GM10847 (cell line): ENCODE data around the gene PLXDC2.

ENCODE experiments used
- POLR2A ChIP-seq: IDR thresholded peaks from 2 replicates; pipeline ENCODE4 v1.6.1; 2011; ENCODE audit not compliant: insufficient read length; ENCODE audit errors: extremely low read depth

Gene PLXDC2

DNA sequence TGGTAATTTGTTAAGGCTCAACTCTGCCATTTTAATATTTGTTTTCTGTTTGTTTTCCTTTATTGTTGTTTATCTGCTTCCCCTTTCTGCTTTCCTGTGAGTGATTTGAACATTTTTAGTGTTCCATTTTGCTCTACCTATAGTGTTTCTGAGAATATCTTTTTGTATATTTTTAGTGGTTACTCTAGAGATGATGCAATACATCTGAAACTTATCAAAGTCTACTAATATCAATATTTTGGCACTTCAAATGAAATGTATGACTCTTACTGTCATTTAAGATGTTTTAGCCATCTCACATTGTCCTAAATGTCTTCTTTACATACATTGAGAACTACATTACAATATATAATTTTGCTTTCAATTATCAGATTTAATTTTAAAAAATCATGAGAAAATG, 98.9 kb downstream of the PLXDC2 start:
- no peak for TF ChIP-seq POLR2A

DNA sequence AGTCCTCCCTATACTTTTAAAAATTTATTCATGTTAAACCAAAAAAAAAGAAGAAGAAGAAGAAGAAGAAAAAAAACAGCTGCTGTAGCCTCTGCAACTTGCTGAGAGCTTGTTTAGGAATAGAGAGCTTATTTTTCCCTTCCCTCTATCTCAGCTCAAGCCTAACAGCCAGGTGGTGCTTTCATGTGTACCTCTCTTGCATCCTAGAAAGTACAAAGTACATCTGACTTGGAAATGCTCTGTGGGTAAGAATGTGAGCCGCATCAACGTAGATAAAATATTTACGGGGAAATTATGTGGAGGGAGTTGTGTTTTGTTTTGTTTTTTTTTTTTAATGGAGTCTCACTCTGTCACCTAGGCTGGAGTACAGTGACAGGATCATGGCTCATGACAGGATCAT, 99.6 kb downstream of the PLXDC2 start:
- TF ChIP-seq POLR2A, result no peak

DNA sequence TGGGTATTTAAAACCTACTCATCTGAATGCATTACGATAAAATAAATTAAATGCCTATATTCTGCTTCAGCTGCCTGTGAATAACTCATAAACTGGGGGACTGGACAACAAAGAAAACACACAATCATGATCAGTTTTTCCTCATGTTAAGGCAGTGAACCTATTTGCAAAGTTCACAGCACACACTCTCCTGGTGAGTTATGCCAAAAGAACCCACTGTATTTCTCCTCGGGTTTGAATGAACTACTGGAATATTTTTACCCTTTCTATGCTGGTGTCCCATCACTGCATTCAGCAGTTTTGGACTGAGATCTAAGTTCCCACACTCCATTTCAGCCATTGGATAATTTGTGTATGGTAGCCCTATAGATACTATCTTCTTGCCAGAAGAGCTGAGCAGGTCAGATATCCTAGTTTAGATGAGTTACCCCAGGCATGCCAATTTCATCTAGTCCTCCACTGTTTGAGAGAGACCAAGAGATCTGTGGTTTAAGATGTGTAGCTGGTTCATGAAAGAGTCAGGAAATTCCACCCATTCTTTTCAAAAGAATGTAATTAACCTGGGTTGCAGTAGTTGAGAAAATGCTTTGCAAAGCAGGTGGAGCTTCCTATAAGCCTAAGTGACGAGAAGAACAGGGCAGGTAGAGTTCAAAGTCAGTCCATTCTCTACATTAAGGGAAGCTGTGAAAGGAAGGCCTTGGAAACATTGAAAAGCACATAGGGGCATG, 101.7 kb downstream of the PLXDC2 start:
- TF ChIP-seq POLR2A, result no peak

DNA sequence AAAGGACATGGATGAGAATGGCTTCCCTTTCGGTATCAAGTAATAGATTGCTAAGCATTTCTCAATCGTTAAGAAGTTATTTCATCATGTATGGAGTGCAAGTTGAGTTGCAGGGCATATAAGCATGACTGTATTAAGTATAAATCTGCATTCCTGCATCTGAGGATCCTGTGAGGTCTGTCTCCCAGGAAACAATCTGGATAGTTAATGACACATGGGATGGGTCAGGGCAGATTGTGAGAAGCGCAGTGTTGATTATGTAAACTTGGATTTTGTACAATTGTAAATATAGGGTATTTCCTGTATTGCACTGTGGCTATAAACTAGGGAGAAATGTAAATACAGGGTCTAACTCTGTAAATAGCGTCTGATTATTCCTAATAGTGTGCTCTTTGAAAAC, 102.6 kb downstream of the PLXDC2 start:
- TF ChIP-seq POLR2A, result no peak

DNA sequence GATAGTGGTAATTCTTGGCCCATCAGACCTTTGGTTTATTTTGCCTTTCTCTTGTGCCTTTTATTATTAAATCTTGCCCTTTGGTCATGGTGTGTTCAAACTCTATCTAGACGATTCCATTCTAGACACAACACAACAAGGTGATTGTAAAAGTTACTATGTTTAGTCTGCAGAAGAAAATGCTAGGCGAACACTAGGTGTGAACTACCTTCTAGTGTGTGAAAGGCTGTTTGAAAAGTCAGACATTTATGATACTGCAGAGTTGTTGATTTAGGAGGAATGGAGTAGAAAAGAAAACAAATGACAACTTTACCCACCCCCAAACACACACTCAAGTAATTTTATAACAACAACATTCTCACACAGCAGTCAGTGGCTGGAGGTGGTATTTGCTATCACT, 103.4 kb downstream of the PLXDC2 start:
- no peak for TF ChIP-seq POLR2A

DNA sequence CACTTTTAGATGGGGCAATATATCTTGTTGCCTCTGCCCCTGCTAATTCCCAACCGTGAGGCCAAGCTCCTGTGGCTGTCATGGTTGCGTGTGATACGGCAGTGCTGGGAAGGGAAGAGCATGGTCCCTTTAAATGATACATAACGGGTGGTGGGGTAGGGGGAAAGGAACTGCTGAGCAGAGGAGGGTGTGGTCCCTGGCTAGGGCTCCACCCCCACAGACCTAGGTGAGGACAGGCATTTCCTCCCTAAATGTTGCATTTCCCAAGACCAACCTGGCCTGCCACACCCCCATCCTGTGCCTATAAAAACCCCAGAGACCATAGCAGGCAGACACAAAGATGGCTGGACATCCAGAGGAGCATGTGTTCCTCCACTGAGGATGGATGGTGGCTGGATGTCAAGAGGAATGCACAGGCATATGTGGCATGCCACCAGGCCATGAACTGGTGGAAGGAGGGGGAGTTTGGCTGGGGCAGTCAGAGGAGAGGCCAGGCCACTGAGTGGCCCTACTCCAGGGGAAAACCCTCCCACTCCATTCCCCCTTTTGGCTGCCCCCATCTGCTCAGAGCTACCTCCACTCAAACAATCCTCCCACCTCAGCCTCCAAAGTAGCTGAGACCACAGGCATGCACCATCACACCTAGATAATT, 104.0 kb downstream of the PLXDC2 start:
- no peak for TF ChIP-seq POLR2A

DNA sequence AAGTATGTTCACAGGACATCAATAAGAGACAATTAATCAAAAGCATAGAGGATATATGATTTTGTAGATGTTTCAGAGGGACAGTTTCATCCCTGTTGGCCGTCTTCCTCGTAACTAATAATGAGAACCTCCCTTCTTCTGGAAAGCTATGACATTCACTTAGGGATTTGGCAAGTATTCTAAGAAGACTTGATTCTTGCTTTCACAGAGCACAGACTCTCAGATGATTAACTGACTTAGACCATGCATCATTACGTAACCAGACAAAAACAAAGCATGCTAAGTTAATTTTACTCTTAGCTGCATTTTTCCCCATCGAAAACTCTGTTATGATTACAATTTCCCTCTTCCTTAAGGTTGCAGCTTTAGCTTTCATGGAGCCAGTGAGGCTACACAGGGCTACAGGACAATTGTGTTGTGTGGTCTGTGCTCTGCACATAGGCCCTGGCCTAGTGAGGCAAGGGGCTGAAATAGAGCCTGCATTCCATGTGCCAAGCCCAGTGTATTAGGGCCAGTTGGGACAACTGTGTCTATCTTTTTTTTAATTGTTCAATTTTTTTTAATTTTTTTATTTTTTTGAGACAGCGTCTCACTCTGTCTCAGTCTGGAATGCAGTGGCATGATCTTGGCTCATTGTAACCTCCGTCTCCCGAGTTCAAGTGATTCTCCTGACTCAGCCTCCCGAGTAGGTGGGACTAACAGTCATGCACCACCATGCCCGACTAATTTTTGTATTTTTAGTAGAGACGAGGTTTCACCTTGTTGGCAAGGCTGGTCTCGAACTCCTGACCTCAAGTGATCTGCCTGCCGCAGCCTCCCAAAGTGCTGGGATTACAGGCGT, 105.3 kb downstream of the PLXDC2 start:
- no peak for TF ChIP-seq POLR2A

DNA sequence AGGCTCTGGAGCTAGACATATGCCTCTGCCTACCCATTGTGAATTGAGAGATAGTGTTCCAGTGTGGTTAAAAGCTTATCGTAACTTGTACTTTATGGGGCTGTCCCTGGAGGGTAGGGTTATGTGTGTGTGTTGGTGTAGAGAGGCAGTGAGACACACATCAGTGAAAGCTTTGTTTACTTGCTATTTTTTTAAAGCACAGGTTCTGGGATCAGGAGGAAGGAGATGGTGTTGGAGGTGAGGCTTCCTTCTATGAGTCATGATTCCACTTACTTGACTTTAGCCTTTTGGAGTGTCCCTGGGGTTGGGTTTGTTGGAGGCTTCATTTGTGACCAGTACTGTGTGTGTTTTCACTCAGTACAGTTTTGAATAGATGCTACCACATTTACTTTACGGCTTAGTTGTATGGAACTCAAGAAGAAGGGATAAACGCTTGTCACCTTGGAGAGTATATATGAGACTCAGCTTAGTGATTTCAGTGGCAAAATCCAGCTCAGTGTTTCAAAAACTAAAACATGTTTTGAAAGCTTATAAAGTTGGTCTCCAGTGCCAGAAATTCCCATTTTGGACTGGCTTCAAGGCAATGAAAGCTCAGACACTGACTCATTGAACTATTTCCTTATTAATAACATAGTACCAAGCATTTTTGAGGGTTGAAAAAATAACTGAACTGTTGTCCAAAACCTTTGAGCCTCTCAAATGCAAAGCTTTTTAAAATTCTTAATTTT, 106.2 kb downstream of the PLXDC2 start:
- no peak for TF ChIP-seq POLR2A

DNA sequence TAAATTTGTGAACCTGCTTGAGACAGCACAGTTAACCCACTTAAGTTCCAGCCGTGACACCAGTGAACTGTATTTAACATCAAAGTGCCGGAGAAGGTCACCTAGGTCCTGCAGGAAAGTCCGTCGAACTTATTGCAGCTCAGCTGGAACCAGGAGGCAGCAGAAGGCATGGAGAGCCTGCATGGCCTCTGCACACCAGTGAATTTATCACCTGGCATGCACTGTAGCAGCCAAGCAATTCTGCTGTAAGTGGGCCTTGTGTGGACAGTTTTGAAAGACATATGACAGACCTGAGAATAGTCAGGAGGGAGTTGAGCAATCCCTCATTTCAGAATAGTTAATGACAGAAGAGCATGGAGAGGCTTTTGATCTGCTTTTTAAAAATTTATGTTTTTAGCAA, 108.8 kb downstream of the PLXDC2 start:
- no peak for TF ChIP-seq POLR2A

DNA sequence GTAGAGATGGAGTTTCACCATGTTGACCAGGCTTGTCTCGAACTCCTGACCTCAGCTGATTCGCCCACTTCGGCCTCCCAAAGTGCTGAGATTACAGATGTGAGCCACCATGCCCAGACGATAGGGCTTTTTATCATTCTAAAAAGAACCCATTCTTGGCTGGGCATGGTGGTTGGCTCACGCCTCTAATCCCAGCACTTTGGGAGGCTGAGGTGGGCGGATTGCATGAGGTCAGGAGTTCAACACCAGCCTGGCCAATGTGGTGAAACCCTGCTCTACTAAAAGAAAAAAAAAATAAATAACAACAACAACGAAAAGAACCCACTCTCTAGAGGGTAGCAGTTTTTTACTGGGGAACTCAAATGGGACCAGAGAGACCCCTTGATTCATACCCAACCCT, 112.7 kb downstream of the PLXDC2 start:
- TF ChIP-seq POLR2A, result no peak

DNA sequence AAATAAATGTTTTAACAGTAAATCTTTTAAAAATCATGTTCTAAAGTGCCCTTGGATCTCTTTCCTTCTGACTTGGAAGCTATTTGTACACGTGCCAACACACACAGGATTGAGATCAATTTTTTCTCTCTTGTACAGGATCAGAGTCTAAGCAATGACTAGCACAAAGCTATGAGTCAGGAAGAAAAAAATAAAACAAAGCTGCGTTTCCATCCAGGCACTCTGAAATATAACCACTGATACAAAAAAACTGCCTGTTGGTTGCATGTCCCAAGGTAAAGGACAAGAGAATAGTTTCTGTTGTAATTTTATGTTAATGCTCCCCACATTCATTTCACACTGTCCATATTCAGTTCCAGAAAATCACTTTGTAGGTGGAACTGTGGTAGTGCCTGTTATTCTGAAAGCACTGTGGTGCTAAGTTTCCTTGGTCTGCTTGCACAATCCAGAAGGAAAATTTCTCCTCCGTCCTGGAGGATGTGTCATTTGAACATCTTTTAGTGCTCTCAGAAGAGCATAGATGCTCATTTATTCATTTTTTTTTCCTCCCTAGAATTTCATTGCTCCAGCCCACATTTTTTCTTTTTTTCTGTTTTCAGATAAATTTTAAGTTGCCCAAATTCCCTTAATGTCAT, 113.4 kb downstream of the PLXDC2 start:
- TF ChIP-seq POLR2A, result no peak

DNA sequence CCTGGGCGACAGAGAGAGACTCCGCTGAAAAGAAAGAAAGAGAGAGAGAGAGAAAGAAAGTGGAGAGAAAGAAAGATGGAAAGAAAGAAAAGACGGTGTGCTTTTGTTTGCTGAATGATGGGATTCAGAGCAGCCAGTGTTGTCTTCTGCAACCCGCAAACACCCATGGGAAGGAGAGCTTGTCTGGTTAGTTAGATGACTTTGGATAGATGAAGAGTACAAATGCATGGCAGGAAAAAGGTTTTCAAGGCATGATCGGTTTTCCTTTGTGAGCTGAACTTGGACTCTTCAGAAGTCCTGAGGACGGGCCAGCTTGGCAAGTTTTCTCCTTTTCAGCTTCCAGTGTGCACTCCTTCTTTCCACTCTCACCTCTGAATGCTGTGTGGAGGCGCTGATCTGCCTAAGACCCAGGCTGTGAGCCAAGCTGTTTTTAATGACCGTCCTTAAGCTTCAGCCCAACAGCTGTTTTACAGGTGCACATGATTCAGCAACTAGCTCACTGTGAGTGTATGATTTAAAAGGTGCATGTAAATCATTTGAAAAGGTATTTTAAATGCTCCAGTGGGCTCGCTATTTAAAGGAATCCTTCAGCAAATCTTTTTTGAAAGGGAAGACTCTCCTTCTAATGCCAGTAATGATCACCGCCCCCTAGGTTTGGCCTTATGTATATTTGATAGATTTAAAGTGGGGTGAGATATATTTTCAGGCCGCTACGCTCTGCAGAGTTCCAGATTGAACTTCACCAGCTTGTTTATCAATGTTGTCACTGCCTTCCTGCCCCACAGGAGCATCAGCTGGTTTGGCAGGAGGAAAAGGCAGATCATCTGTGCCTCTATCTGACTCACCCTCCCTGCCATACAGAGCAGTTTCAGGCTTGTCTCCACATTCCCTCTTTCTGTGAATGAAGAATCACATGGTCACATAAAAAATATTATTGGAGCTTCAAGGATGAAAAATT, 115.0 kb downstream of the PLXDC2 start:
- no peak for TF ChIP-seq POLR2A

DNA sequence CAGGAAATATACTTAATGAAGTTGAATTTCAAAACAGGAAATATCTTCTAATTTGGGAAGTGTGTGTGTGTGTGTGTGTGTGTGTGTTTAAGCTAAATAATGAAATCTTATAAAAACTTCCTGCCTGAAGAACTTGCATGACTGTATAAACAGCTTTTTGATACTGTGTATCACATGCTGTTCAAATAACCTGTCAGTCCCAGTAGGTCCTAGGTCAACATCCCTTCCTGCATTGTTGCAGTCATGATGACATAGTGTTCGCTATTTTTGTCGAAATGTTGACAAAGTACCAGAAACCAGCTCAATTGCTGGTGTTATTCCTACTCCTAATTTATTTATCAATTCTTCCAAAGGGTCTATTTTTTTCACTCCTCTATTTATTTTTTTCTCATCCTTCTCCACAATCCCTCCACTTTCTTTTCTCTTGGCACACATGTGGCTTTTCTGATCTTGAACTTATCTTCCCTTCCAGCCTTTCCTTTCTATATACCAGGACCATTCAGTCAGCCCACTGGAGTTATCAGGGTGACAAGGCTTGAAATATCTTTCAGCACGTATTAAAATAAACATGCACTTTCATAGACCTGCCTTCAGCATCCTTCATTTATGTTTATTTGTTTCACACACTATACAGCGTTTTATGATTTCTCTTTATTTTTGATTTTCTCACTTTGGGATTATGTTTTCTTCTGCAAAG, 115.8 kb downstream of the PLXDC2 start:
- TF ChIP-seq POLR2A, result no peak
